HFFc6 (cell line): ENCODE data around the gene COX10. TPM values are rescaled to one million over a fixed set of nuclear protein-coding genes. Genes with fewer than 3 reads are reported as not detected.

Experiments
- DNase-seq: peaks from one replicate; pipeline ENCODE4 v3.0.0-alpha.2; 2018
- H3K27ac Mint-ChIP-seq: 2 replicates; pipeline ENCODE4 v1.8.0; 2020; ENCODE audit warnings: mild to moderate bottlenecking, mixed read lengths
- H3K27me3 Mint-ChIP-seq: 2 replicates; pipeline ENCODE4 v1.8.0; 2021; ENCODE audit warnings: mild to moderate bottlenecking, moderate library complexity, mixed read lengths; ENCODE audit not compliant: insufficient read depth
- H3K36me3 Mint-ChIP-seq: 2 replicates; pipeline ENCODE4 v1.8.0; 2021; ENCODE audit warnings: low read depth, mixed read lengths
- H3K4me1 Mint-ChIP-seq: 2 replicates; pipeline ENCODE4 v1.8.0; 2020; ENCODE audit warnings: low read depth, mixed read lengths
- H3K4me3 Mint-ChIP-seq: 2 replicates; pipeline ENCODE4 v1.8.0; 2020; ENCODE audit warnings: mild to moderate bottlenecking, moderate library complexity, mixed read lengths
- H3K9me3 Mint-ChIP-seq: 2 replicates; pipeline ENCODE4 v1.8.0; 2020; ENCODE audit warnings: mild to moderate bottlenecking, mixed read lengths
- total RNA-seq, 6 experiments: library from RNA; stranded (reverse); fragmentation: NEBNext Ultra II Directional; extraction: Animal tissue kit (Norgen Biotek cat#: 25700); gene quantifications; 2 replicates in 1 of 6; 3 replicates in 5 of 6; pipeline ENCODE4 v1.2.3, GENCODE V29; 2021
- TF ChIP-seq, protein P1 (sequence below): fragments of 200-600 bp; sonication (generic); IDR thresholded peaks from 2 replicates; pipeline ENCODE4 v1.5.0; 2021; ENCODE audit warnings: antibody characterized with exemption, mild to moderate bottlenecking

COX10 gene
- total RNA-seq, 6 experiments from 2014 or later = 12.2 to 16.2 (median 14.8) TPM

DNA sequence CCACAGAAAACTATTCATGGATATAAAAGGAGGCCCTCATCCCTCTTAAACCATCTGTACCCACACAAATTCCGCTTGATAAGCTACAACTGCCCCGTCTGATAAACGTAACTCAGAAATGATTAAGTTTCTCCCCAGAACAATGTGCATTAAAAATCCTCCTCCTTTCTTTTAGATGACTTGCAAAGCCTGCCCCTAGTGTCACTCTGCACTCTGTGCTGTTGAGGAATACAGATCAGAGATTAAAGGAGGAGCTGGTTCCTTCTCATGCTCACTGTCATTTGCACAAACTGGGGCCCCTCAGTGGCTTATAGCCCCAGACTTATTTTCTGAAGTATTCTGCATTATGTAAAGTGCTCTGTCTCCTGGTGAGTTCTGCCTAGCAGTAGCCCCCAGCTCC, 134.1 kb downstream of the COX10 start:
- TF ChIP-seq, protein P1, sequence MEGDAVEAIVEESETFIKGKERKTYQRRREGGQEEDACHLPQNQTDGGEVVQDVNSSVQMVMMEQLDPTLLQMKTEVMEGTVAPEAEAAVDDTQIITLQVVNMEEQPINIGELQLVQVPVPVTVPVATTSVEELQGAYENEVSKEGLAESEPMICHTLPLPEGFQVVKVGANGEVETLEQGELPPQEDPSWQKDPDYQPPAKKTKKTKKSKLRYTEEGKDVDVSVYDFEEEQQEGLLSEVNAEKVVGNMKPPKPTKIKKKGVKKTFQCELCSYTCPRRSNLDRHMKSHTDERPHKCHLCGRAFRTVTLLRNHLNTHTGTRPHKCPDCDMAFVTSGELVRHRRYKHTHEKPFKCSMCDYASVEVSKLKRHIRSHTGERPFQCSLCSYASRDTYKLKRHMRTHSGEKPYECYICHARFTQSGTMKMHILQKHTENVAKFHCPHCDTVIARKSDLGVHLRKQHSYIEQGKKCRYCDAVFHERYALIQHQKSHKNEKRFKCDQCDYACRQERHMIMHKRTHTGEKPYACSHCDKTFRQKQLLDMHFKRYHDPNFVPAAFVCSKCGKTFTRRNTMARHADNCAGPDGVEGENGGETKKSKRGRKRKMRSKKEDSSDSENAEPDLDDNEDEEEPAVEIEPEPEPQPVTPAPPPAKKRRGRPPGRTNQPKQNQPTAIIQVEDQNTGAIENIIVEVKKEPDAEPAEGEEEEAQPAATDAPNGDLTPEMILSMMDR = peak; percentile 59

DNA sequence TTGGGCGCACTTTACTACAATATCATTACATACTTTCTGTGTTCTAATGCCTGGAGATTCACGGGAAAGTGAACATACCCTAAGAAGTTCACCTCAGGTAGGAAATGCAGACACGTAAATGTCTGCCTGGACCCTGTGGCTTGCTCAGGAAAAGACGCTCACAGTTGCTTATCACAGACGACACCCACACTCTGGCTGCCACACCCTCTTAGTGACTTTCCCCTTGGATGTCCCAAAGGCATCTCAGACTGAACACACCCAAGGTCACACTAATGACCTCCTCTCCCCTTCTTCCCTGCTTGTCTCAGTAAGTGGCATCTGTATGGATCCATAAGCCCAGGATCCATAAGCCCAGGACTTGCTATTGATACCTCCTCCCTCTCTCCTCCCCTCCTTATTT, 134.8 kb downstream of the COX10 start:
- TF ChIP-seq, protein P1 = no peak
- Mint-ChIP-seq H3K27me3 (no peaks in the 10 kb centered on the region; the same call in 1 of the 2 replicates), H3K9me3 (no peaks in the 10 kb centered on the region), H3K4me3 (no peak overlapping the region), H3K36me3 (peaks cover 5% of the 10 kb centered on the region; the same call in 1 of the 2 replicates), H3K4me1 (no peaks in the 10 kb centered on the region; the same call in 1 of the 2 replicates), H3K27ac (no peak overlapping the region)
- no peak for DNase-seq

More for the DNA sequence above, 134.1 kb downstream of the COX10 start:
- Mint-ChIP-seq H3K4me3 (no peak overlapping the region), H3K27ac (no peak overlapping the region), H3K4me1 (no peaks in the 10 kb centered on the region; the same call in 1 of the 2 replicates), H3K36me3 (peaks cover 5% of the 10 kb centered on the region; the same call in 1 of the 2 replicates), H3K9me3 (no peaks in the 10 kb centered on the region), H3K27me3 (no peaks in the 10 kb centered on the region; the same call in 1 of the 2 replicates)
- DNase-seq = no peak

DNA sequence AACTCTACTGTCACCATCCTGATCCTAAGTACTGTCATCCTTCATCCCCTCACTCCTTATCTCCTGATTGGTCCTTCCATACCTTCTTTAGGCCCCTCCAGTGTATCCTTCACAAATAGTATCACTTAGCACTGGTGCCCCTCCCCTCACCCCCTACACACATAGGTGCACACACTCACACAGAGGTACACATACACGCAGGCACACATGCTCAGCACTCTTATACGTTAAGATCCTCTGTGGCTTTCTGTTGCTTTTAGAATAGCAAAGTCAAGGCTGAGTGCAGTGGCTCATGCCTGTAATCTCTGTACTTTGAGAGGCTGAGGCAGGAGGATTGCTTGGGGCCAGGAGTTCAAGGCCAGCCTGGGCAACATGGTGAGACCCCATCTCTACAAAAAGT, 135.2 kb downstream of the COX10 start:
- H3K9me3 Mint-ChIP-seq = no peaks in the 10 kb centered on the region
- no peaks in the 10 kb centered on the region; the same call in 1 of the 2 replicates for H3K27me3 Mint-ChIP-seq
- H3K27ac Mint-ChIP-seq = no peak overlapping the region
- H3K36me3 Mint-ChIP-seq = peaks cover 5% of the 10 kb centered on the region; the same call in 1 of the 2 replicates
- no peak for DNase-seq
- H3K4me3 Mint-ChIP-seq = no peak overlapping the region
- TF ChIP-seq, protein P1 = no peak
- no peaks in the 10 kb centered on the region; the same call in 1 of the 2 replicates for H3K4me1 Mint-ChIP-seq

GRCh38 chr17:14205380-14205779, 136.1 kb downstream of the COX10 start:
- Mint-ChIP-seq H3K9me3 (no peaks in the 10 kb centered on the region), H3K27ac (no peak overlapping the region)
- no peak for DNase-seq

GRCh38 chr17:14205992-14206461, 136.7 kb downstream of the COX10 start:
- Mint-ChIP-seq H3K9me3 (no peaks in the 10 kb centered on the region), H3K27me3 (no peaks in the 10 kb centered on the region), H3K27ac (no peak overlapping the region), H3K4me3 (no peak overlapping the region), H3K4me1 (no peaks in the 10 kb centered on the region; the same call in 1 of the 2 replicates), H3K36me3 (peaks cover 16% of the 10 kb centered on the region)
- TF ChIP-seq, protein P1 = no peak
- DNase-seq = no peak

More at GRCh38 chr17:14205380-14205779, 136.1 kb downstream of the COX10 start:
- Mint-ChIP-seq H3K4me3 (no peak overlapping the region), H3K27me3 (no peaks in the 10 kb centered on the region; the same call in 1 of the 2 replicates), H3K36me3 (peaks cover 13% of the 10 kb centered on the region; the same call in 1 of the 2 replicates), H3K4me1 (no peaks in the 10 kb centered on the region; the same call in 1 of the 2 replicates)
- TF ChIP-seq, protein P1 = no peak
